Heart left ventricle (tissue), 16 donors: ENCODE data around the gene ABL1. TPM values are rescaled to one million over a fixed set of nuclear protein-coding genes. Genes with fewer than 3 reads are reported as not detected.
"Not testable (repeated sequence)": the region's sequence is repeated elsewhere in the genome, so short reads cannot be mapped to it uniquely, and the experiment has no call there.

ENCODE experiments used
- ATAC-seq, 4 donors: fragments of 200-7000 bp; cut with Tn5 transposase; one replicate each; pipeline ENCODE4 v1.9.1; 2020 to 2022; ENCODE audit warnings: moderate library complexity in 4 of 4, mild to moderate bottlenecking in 3 of 4, moderate number of reproducible peaks in 1 of 4
- DNase-seq, 5 donors: peaks; one replicate each; pipeline ENCODE4 v3.0.0-alpha.2; 2020
- H3K27ac ChIP-seq, 12 donors: fragments of 200-600 bp; sonication (generic) in 4 of 12; one replicate each; pipeline versions ENCODE4 v1.5.0 to v1.8.0; 2016 to 2022; ENCODE audit warnings: mild to moderate bottlenecking in 2 of 12
- H3K27me3 ChIP-seq, 9 donors: fragments of 200-600 bp; sonication (generic) in 2 of 9; one replicate each; pipeline versions ENCODE4 v1.5.1 to v1.8.0; 2016 to 2022; ENCODE audit warnings: mild to moderate bottlenecking in 3 of 9
- H3K36me3 ChIP-seq, 9 donors: fragments of 200-600 bp; sonication (generic) in 2 of 9; one replicate each; pipeline versions ENCODE4 v1.5.0 to v1.8.0; 2018 to 2022; ENCODE audit warnings: mild to moderate bottlenecking in 2 of 9
- H3K4me1 ChIP-seq, 12 donors: fragments of 200-600 bp; sonication (generic) in 4 of 12; one replicate each; pipeline versions ENCODE4 v1.5.0 to v1.8.0; 2016 to 2022; ENCODE audit warnings: mild to moderate bottlenecking in 3 of 12
- H3K4me3 ChIP-seq, 12 donors: fragments of 200-600 bp; sonication (generic) in 4 of 12; one replicate each; pipeline versions ENCODE4 v1.5.0 to v1.8.0; 2017 to 2022; ENCODE audit warnings: mild to moderate bottlenecking in 9 of 12, moderate library complexity in 4 of 12
- H3K9me3 ChIP-seq, 12 donors: fragments of 200-600 bp; sonication (generic) in 4 of 12; one replicate each; pipeline versions ENCODE4 v1.5.0 to v1.8.0; 2016 to 2022; ENCODE audit warnings: mild to moderate bottlenecking in 1 of 12
- POLR2A ChIP-seq, 2 donors: fragments of 450-650 bp; IDR thresholded peaks; one replicate each; pipeline ENCODE4 v1.6.1; 2017; ENCODE audit warnings: antibody characterized with exemption in 2 of 2, mild to moderate bottlenecking in 2 of 2, moderate library complexity in 2 of 2
- WGBS, 4 donors: extraction: QIAGEN DNeasy Blood & Tissue Kit in 2 of 4; methylation state at CpG; one replicate each; pipeline versions ENCODE4 v1.1.5 to v1.1.7; 2013 to 2018; 5-methylcytosine and 5-hydroxymethylcytosine counted together
- intact Hi-C, 10 donors: fragments of 100-400 bp; cut with DNase I; formaldehyde crosslinking; loops; one replicate each; pipeline versions ENCODE4 v1.11.1 to v1.14.2; 2022
- polyA plus RNA-seq, 2 donors: library from polyadenylated mRNA; stranded (reverse); fragments of 200-250 nt; gene quantifications; one replicate each; pipeline ENCODE4 v1.2.3, GENCODE V29; 2013
- total RNA-seq, 9 donors: library from RNA; depleted of rRNA in 2 of 9; stranded (reverse); fragments of >200 nt in 2 of 9; fragmentation: NEBNext Ultra II Directional in 3 of 9; extraction: Animal tissue kit (Norgen Biotek cat#: 25700) in 3 of 9; gene quantifications; one replicate each; pipeline versions ENCODE4 v1.1.0 to v1.2.4, GENCODE V29; 2016 to 2023
- TF ChIP-seq, protein P1 (sequence below), 12 donors: fragments of 200-600 bp; sonication (generic) in 4 of 12; IDR thresholded peaks; one replicate each; pipeline versions ENCODE4 v1.5.0 to v1.8.0; 2018 to 2022; ENCODE audit warnings: antibody characterized with exemption in 12 of 12, mild to moderate bottlenecking in 5 of 12
- donor health status: ischemic (EF 13 %, LVEDD 7.1; RV severe dilation, severe dysfunction).
- donor health status: healthy with polysubstance abuse.
- donor health status: DM: no; HTN: yes; CAD: no.
- donor health status: DM: no; HTN: no; CAD: no.
- donor health status: ischemic (EF 25% LVEDD 6.9; RV normal size, moderate dysfunction).
- donor health status: ischemic (EF 25% LVEDD 5.7; RV mildly dilated, moderate dysfunction).
- donor health status: healthy.
- donor health status: DM: yes; HTN: yes; CAD: no.
- donor health status: ischemic (EF 35%, LVEDD 5.7; RV mildly dilated, moderate dysfunction).
- donor health status: nonischemic (EF 11% LVEDD 7.7; RV severe dilation, severe dysfunction).
- donor health status: DM: yes; HTN: yes; CAD: no.
- donor health status: PGD.
- donor health status: ischemic (EF 29% LVEDD 5.4; RV normal size, mild dysfunction).
- donor health status: nonischemic (EF 23%, LVEDD 6.1; RV moderate dilation, normal function).

ABL1 gene
- total and polyA plus RNA-seq, 11 donors: 13.2 to 49.8 (median 33.8) TPM

DNA sequence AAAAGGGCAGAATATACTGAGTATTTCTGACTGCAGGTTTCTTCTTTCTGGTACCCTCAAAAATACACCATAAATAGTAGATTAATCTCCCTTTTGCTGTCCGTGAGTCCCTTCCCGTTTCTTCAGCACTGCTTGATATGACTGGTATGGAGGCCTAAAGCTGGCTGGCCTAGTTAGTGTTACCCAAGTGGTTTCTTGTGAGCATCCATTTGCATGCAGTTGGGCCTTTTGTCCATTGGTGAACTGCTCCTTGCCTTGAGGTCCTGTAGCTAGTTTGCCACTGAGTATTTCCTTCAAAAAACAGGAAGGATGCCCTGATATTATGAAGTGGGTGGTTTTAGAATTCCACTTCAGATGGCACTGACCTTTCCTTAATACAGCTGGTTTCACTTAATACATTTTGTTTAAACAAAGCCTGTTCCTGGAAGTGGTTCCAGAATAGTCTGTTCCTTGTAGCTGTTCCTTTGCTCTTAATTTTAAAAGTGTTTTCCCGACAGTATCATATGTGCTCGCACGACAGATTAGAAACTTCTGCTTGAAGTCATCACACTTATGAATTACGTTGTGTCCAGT, 40.0 kb upstream of the ABL1 start:
- Histone ChIP-seq H3K4me3 (no peak overlapping the region), H3K27ac (peak overlapping the region in 8 of 12 donors; percentile 5 to 74 (median 34)), H3K9me3 (peaks cover 0 to 3% (median 2%) of the 10 kb centered on the region in 12 donors), H3K4me1 (peaks cover 0 to 17% (median 9%) of the 10 kb centered on the region in 12 donors), H3K36me3 (no peaks in the 10 kb centered on the region), H3K27me3 (no peaks in the 10 kb centered on the region)
- DNase-seq: no peak
- WGBS, 4 donors: 77 to 85% (median 82%) methylated on average over 6 of the region's 6 CpGs
- intact Hi-C loops: no loop called here
- ATAC-seq: peak in 2 of 4 donors; percentile 30 to 35
- TF ChIP-seq POLR2A (IDR thresholded peaks at IDR 0.05): no peak

DNA sequence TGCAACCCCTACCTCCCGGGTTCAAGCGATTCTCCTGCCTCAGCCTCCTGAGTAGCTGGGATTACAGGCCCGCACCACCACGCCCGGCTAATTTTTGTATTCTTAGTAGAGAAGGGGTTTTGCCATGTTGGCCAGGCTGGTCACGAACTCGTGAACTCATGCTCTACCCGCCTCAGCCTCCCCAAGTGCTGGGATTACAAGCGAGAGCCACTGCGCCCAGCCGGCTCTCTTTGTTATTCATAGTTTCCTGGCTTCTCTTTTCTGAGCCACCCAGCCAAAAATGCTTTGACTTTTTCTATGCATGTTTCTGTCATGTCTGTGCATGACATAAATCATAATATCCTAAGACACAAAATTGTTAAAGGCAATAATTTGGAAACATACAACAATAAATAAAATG, 31.9 kb upstream of the ABL1 start:
- H3K4me3 ChIP-seq, H3K27me3 ChIP-seq, intact Hi-C loops, H3K27ac ChIP-seq, H3K9me3 ChIP-seq, ATAC-seq, H3K36me3 ChIP-seq, DNase-seq: not testable (repeated sequence)
- peaks cover 0 to 10% (median 0%) of the 10 kb centered on the region in 12 donors for H3K4me1 ChIP-seq
- WGBS, 4 donors: 92 to 96% (median 95%) methylated on average over 11 of the region's 11 CpGs

DNA sequence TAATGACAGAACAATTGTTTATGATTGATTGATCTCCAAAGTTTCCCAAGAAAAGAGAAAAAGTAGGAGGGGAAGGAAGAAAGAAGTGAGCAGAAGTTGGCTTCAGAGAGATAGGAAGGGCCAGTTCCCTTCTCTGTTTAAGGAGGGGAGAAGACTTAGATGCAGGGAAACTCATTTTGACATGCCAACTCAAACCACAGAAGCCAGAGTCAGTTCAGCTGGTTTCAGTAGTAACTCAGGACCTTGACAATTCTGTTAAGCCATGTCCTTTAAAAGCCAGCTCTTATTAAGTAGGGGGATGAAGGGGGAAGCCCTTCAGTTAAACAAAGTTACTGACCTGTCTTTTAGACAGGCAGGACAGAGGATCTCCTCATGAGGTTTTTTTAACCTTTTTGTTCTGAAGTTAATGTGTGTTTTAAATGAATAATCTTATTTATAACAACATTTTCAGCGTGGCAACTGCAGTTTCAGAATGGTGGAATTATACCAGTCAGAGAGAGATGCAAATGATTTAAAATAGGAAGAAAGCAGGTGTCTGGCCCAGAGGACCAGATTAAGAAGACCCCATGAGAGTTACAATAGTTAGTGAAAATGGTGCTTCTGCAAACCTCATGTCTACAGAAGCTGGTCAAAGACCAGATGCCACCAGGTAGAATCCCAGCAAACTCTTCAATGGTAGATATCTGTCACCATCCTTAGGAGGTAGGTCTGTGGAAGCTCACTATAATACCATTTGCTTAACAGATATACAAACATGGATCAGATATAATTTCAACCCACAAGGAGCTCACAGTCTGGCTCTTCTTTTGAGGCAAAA, 29.3 kb upstream of the ABL1 start:
- intact Hi-C loops: no loop called here
- no peak overlapping the region for H3K4me3 ChIP-seq
- no peaks in the 10 kb centered on the region for H3K27me3 ChIP-seq
- H3K36me3 ChIP-seq: no peaks in the 10 kb centered on the region
- no peak for DNase-seq
- WGBS, 4 donors: 62 to 87% (median 85%) methylated on average over 1 of the region's 1 CpG
- peak overlapping the region in 1 of 12 donors; percentile 33 for H3K27ac ChIP-seq
- peaks cover 0 to 3% (median 0%) of the 10 kb centered on the region in 12 donors for H3K9me3 ChIP-seq
- ATAC-seq: no peak
- H3K4me1 ChIP-seq: peaks cover 0 to 10% (median 0%) of the 10 kb centered on the region in 12 donors
- TF ChIP-seq, protein P1, sequence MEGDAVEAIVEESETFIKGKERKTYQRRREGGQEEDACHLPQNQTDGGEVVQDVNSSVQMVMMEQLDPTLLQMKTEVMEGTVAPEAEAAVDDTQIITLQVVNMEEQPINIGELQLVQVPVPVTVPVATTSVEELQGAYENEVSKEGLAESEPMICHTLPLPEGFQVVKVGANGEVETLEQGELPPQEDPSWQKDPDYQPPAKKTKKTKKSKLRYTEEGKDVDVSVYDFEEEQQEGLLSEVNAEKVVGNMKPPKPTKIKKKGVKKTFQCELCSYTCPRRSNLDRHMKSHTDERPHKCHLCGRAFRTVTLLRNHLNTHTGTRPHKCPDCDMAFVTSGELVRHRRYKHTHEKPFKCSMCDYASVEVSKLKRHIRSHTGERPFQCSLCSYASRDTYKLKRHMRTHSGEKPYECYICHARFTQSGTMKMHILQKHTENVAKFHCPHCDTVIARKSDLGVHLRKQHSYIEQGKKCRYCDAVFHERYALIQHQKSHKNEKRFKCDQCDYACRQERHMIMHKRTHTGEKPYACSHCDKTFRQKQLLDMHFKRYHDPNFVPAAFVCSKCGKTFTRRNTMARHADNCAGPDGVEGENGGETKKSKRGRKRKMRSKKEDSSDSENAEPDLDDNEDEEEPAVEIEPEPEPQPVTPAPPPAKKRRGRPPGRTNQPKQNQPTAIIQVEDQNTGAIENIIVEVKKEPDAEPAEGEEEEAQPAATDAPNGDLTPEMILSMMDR (IDR thresholded peaks at IDR 0.05): no peak
- no peak for TF ChIP-seq POLR2A (IDR thresholded peaks at IDR 0.05)

DNA sequence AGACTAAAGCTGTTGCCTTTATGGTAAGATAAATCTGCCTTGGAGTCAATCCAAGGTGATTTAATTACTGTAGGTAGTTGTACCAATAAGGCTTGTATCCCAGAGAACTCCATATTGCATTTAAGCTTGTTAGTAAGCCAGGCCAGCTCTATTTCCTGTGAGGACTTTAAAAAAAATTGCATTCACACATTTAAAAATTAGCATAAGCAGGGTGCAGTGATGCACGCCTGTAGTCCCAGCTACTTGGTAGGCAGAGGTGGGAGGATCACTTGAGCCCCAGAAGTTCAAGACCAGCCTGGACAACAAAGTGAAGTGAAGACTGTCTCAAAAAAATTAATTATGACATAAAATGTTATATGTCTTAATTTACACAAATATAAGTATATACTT, 28.7 kb upstream of the ABL1 start:
- Histone ChIP-seq H3K4me3 (no peak overlapping the region), H3K27me3 (no peaks in the 10 kb centered on the region), H3K4me1 (peaks cover 0 to 10% (median 0%) of the 10 kb centered on the region in 12 donors), H3K36me3 (no peaks in the 10 kb centered on the region), H3K9me3 (peaks cover 0 to 5% (median 0%) of the 10 kb centered on the region in 12 donors), H3K27ac (no peak overlapping the region)
- 93 to 100% (median 94%) methylated on average over 1 of the region's 1 CpG for WGBS, 4 donors
- intact Hi-C loops: no loop called here
- DNase-seq (no peak), ATAC-seq (no peak)
- no peak for TF ChIP-seq POLR2A (IDR thresholded peaks at IDR 0.05)
- TF ChIP-seq, protein P1 (IDR thresholded peaks at IDR 0.05): no peak

DNA sequence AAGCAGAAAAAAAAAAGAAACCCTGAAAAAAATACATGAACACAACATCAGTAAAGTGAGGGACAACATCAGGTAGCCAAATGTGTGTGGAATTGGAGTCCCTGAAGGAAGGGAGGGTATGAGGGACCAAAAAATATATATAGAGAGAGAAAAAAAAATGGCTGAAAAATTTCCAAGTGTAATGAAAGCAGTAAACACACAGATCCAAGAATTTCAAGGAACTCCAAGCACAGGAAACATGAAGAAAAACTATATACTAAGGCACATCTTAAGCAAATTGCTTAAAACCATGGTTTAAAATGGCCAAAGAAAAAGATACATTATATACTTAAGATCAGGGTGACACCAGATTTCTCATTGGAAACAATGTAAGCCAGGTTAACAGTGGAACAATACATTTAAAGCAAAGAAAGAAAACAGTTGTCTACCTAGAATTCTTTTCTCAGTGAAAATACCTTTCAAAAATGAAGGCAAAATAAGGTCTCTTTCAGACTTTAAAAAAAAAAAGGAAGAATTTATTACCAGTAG, 24.4 kb upstream of the ABL1 start:
- DNase-seq: no peak
- Histone ChIP-seq H3K27ac (no peak overlapping the region), H3K9me3 (peaks cover 0 to 5% (median 0%) of the 10 kb centered on the region in 12 donors), H3K27me3 (no peaks in the 10 kb centered on the region), H3K36me3 (no peaks in the 10 kb centered on the region), H3K4me3 (no peak overlapping the region), H3K4me1 (peaks cover 0 to 6% (median 0%) of the 10 kb centered on the region in 12 donors)
- no peak for ATAC-seq
- intact Hi-C loops: loop anchor here in 1 of 10 donors (5.0 kb wide), 1 partner anchor 33 kb away; no protein-coding TSS in a partner anchor
- TF ChIP-seq, protein P1 (IDR thresholded peaks at IDR 0.05): no peak
- TF ChIP-seq POLR2A (IDR thresholded peaks at IDR 0.05): no peak
